HCT116 (cell line): ENCODE results near the gene MCTP2. TPM values are rescaled to one million over a fixed set of nuclear protein-coding genes. Genes with fewer than 3 reads are reported as not detected.

ENCODE experiments used
- ATAC-seq: fragments of 200-7000 bp; cut with Tn5 transposase; 2 replicates; pipeline ENCODE4 v1.9.1; 2020; ENCODE audit warnings: mild to moderate bottlenecking, moderate library complexity
- BruUV-seq: library from RNA; stranded (reverse); fragments of 400-500 nt; replicated peaks from 2 replicates; lab custom pipeline; 2021; lab: Mats Ljungman, UMichigan
- CTCF ChIA-PET: fragments of 300-600 bp; sonication (Branson Sonifier 250); formaldehyde crosslinking; loops from one replicate; lab custom pipeline; 2021; ENCODE audit warnings: antibody characterized with exemption; lab: Charles Lee
- POLR2A ChIA-PET: fragments of 300-600, 350-600 bp; sonication (Branson Sonifier 250); formaldehyde crosslinking; loops from one replicate; lab custom pipeline; 2021; ENCODE audit warnings: antibody characterized with exemption; lab: Charles Lee
- RAD21 ChIA-PET, 2 experiments: fragments of 300-600 bp; sonication (Branson Sonifier 250); formaldehyde crosslinking; loops; one replicate each; lab custom pipeline; 2023; ENCODE audit warnings: low total read pairs in 2 of 2; ENCODE audit not compliant: uncharacterized antibody in 2 of 2, unreplicated experiment in 2 of 2, low non-redundant PET in 1 of 2; lab: Charles Lee
- DNase-seq: peaks from one replicate; pipeline ENCODE4 v3.0.0-alpha.2; 2010; ENCODE audit warnings: low read depth, low spot score
- H2AFZ ChIP-seq: fragments of 200-600 bp; shearing (Covaris generic), sonication (generic); 2 replicates; pipeline ENCODE4 v1.6.1; 2017; ENCODE audit warnings: low read depth, mixed run types, mixed read lengths, antibody characterized with exemption, low read length; ENCODE audit not compliant: poor library complexity, severe bottlenecking
- H3K27ac ChIP-seq: 2 replicates; pipeline ENCODE4 v1.5.1; 2012; ENCODE audit warnings: low read depth, low read length
- H3K27me3 ChIP-seq: fragments of 200-600 bp; sonication (generic); 2 replicates; pipeline ENCODE4 v1.6.1; 2016; ENCODE audit warnings: mixed run types, low read length, mixed read lengths; ENCODE audit not compliant: insufficient read depth
- H3K36me3 ChIP-seq, 2 experiments: fragments of 200-500 bp in 1 of 2; fragments of 200-600 bp in 1 of 2; sonication (Bioruptor generic) in 1 of 2; sonication (generic) in 1 of 2; 2 replicates each; pipeline versions ENCODE4 v1.5.1 to v1.6.1; 2014 to 2016; ENCODE audit warnings: low read length in 2 of 2, inconsistent platforms in 1 of 2, mixed read lengths in 1 of 2, mixed run types in 1 of 2; ENCODE audit not compliant: insufficient read depth in 2 of 2, control insufficient read depth in 1 of 2
- H3K4me1 ChIP-seq, 2 experiments: fragments of 200-600 bp in 1 of 2; sonication (generic) in 1 of 2; 2 replicates each; pipeline versions ENCODE4 v1.5.1 to v1.6.1; 2012 to 2017; ENCODE audit warnings: low read length in 2 of 2, inconsistent platforms in 1 of 2, mild to moderate bottlenecking in 1 of 2, mixed read lengths in 1 of 2, mixed run types in 1 of 2, moderate library complexity in 1 of 2; ENCODE audit not compliant: insufficient read depth in 2 of 2, control insufficient read depth in 1 of 2
- H3K4me2 ChIP-seq: fragments of 200-600 bp; sonication (generic); 2 replicates; pipeline ENCODE4 v1.6.1; 2017; ENCODE audit warnings: mixed run types, low read length, mixed read lengths
- H3K4me3 ChIP-seq, 2 experiments: fragments of 200-600 bp in 1 of 2; sonication (generic) in 1 of 2; replicated peaks in 1 of 2; 2 replicates each; pipeline ENCODE4 v1.5.1; 2011 to 2016; ENCODE audit warnings: low read length in 2 of 2, control low read depth in 1 of 2, low read depth in 1 of 2, mild to moderate bottlenecking in 1 of 2, mixed read lengths in 1 of 2, mixed run types in 1 of 2
- H3K79me2 ChIP-seq: fragments of 200-600 bp; sonication (generic); 2 replicates; pipeline ENCODE4 v1.6.1; 2017; ENCODE audit warnings: mild to moderate bottlenecking, mixed run types, low read length, moderate library complexity, mixed read lengths; ENCODE audit not compliant: insufficient read depth
- H3K9ac ChIP-seq: fragments of 200-600 bp; sonication (generic); 2 replicates; pipeline ENCODE4 v1.6.1; 2016; ENCODE audit warnings: low read length, mixed read lengths
- H3K9me2 ChIP-seq: fragments of 200-600 bp; sonication (generic), shearing (Covaris generic); 2 replicates; pipeline ENCODE4 v1.6.1; 2017; ENCODE audit warnings: mixed run types, mild to moderate bottlenecking, moderate library complexity; ENCODE audit not compliant: insufficient read depth
- H3K9me3 ChIP-seq, 2 experiments: fragments of 200-500 bp in 1 of 2; fragments of 200-600 bp in 1 of 2; sonication (Bioruptor generic) in 1 of 2; sonication (generic) in 1 of 2; 2 replicates each; pipeline ENCODE4 v1.6.1; 2014 to 2017; ENCODE audit warnings: low read length in 2 of 2, mixed read lengths in 2 of 2, inconsistent platforms in 1 of 2, low read depth in 1 of 2, mild to moderate bottlenecking in 1 of 2, mixed run types in 1 of 2, moderate library complexity in 1 of 2; ENCODE audit not compliant: control insufficient read depth in 1 of 2, insufficient read depth in 1 of 2
- H4K20me1 ChIP-seq: fragments of 200-600 bp; sonication (generic), shearing (Covaris generic); 2 replicates; pipeline ENCODE4 v1.6.1; 2017; ENCODE audit warnings: mixed run types, mild to moderate bottlenecking, moderate library complexity; ENCODE audit not compliant: insufficient read depth
- CBX3 ChIP-seq: IDR thresholded peaks from 2 replicates; pipeline ENCODE4 v1.6.1; 2012; ENCODE audit warnings: low read depth
- CEBPB ChIP-seq: IDR thresholded peaks from 2 replicates; pipeline ENCODE4 v1.6.1; 2012; ENCODE audit warnings: low read depth
- EGR1 ChIP-seq: IDR thresholded peaks from 2 replicates; pipeline ENCODE4 v1.6.1; 2012; ENCODE audit warnings: low read depth
- EZH2phosphoT487 ChIP-seq: fragments of 200-600 bp; IDR thresholded peaks from 2 replicates; pipeline ENCODE4 v1.6.1; 2018; ENCODE audit warnings: antibody characterized with exemption, borderline replicate concordance
- JUND ChIP-seq: IDR thresholded peaks from 2 replicates; pipeline ENCODE4 v1.6.1; 2012
- POLR2A ChIP-seq: IDR thresholded peaks from 2 replicates; pipeline ENCODE4 v1.7.0; 2011; ENCODE audit warnings: borderline replicate concordance; ENCODE audit not compliant: insufficient read depth, insufficient read length; ENCODE audit errors: extremely low read depth
- SIN3A ChIP-seq: IDR thresholded peaks from 2 replicates; pipeline ENCODE4 v1.6.1; 2012; ENCODE audit warnings: low read depth
- SP1 ChIP-seq: IDR thresholded peaks from 2 replicates; pipeline ENCODE4 v1.6.1; 2012; ENCODE audit warnings: low read depth
- SRF ChIP-seq: IDR thresholded peaks from 2 replicates; pipeline ENCODE4 v1.6.1; 2012; ENCODE audit warnings: low read depth
- TCF7L2 ChIP-seq: IDR thresholded peaks from 2 replicates; pipeline ENCODE4 v1.7.0; 2011; ENCODE audit warnings: borderline replicate concordance, inconsistent platforms; ENCODE audit not compliant: insufficient read depth, insufficient read length; ENCODE audit errors: extremely low read depth
- YY1 ChIP-seq: IDR thresholded peaks from 2 replicates; pipeline ENCODE4 v1.6.1; 2011; ENCODE audit warnings: low read length, low read depth, moderate library complexity, mild to moderate bottlenecking; ENCODE audit not compliant: insufficient replicate concordance; ENCODE audit errors: extremely low read depth
- ZNF274 ChIP-seq: fragments of 200-500 bp; sonication (Bioruptor generic); IDR thresholded peaks from 2 replicates; pipeline ENCODE4 v1.6.1; 2014; ENCODE audit warnings: mild to moderate bottlenecking, low read depth, low read length, inconsistent platforms
- intact Hi-C: fragments of 100-400 bp; cut with micrococcal nuclease; formaldehyde crosslinking; loops from 2 replicates; pipeline ENCODE4 v1.10.0; 2022
- total RNA-seq: library from RNA; stranded (reverse); gene quantifications from one replicate; pipeline ENCODE4 v1.2.1, GENCODE V29; 2021; ENCODE audit not compliant: unreplicated experiment
- TF ChIP-seq, protein P1 (sequence below): IDR thresholded peaks from 2 replicates; pipeline ENCODE4 v1.6.1; 2012
- TF ChIP-seq, protein P2 (sequence below), 3 experiments: fragments of 200-600 bp in 1 of 3; sonication (generic) in 1 of 3; IDR thresholded peaks in 2 of 3; conservative IDR thresholded peaks in 1 of 3; 2 replicates each; pipeline ENCODE4 v1.5.1; 2012 to 2017; ENCODE audit warnings: low read depth in 2 of 3, low read length in 2 of 3, antibody characterized with exemption in 1 of 3, borderline replicate concordance in 1 of 3, control low read depth in 1 of 3, mild to moderate bottlenecking in 1 of 3, mixed read lengths in 1 of 3, mixed run types in 1 of 3, moderate library complexity in 1 of 3; ENCODE audit not compliant: insufficient read depth in 1 of 3
- TF ChIP-seq, protein P3 (sequence below): IDR thresholded peaks from 2 replicates; pipeline ENCODE4 v1.6.1; 2011; ENCODE audit warnings: mild to moderate bottlenecking, low read length, moderate library complexity; ENCODE audit not compliant: insufficient replicate concordance; ENCODE audit errors: extremely low read depth
- TF ChIP-seq, protein P4 (sequence below): IDR thresholded peaks from 2 replicates; pipeline ENCODE4 v1.6.1; 2012; ENCODE audit warnings: low read depth
- TF ChIP-seq, protein P5 (sequence below): IDR thresholded peaks from 2 replicates; pipeline ENCODE4 v1.6.1; 2012

Gene MCTP2
- total RNA-seq, 1 experiment from 2014 or later, result 12.9 TPM

DNA sequence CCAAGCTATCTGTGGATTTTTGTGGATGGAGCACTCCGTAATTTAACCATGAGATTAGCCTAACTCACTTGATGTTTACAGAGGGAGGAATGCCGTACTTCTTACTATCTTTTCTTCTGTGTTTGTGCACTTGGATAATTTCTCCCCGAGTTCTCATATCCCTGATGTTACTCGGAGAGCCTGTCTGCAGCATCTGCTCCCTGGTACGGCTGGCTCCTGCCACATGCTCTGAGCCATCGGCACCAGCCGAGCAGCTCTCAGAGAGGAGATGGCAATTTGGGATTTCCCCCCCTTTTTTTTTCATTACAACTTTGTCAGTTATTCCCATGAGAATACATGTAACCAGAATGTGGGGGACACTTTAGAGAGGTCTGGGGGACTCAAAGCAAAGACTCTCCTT, 155.0 kb downstream of the MCTP2 start:
- no peak overlapping the region for H3K27ac ChIP-seq
- no peaks in the 10 kb centered on the region for H3K9me3 ChIP-seq
- H3K9ac ChIP-seq, result no peak overlapping the region
- DNase-seq (no peak), ATAC-seq (no peak)
- no peaks in the 10 kb centered on the region for H3K4me1 ChIP-seq
- no peaks in the 10 kb centered on the region for H3K27me3 ChIP-seq
- no peak overlapping the region for H3K4me3 ChIP-seq
- H3K79me2 ChIP-seq, result no peaks in the 10 kb centered on the region
- POLR2A ChIA-PET, result no interaction called here
- TF ChIP-seq CBX3, result no peak
- no peak for TF ChIP-seq SP1
- TF ChIP-seq SIN3A, result no peak
- no peak for TF ChIP-seq ZNF274
- no peak for TF ChIP-seq TCF7L2
- no peak for TF ChIP-seq POLR2A
- no peak for TF ChIP-seq EGR1
- TF ChIP-seq, protein P1, sequence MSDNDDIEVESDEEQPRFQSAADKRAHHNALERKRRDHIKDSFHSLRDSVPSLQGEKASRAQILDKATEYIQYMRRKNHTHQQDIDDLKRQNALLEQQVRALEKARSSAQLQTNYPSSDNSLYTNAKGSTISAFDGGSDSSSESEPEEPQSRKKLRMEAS, result no peak
- TF ChIP-seq SRF, result no peak
- TF ChIP-seq, protein P2, sequence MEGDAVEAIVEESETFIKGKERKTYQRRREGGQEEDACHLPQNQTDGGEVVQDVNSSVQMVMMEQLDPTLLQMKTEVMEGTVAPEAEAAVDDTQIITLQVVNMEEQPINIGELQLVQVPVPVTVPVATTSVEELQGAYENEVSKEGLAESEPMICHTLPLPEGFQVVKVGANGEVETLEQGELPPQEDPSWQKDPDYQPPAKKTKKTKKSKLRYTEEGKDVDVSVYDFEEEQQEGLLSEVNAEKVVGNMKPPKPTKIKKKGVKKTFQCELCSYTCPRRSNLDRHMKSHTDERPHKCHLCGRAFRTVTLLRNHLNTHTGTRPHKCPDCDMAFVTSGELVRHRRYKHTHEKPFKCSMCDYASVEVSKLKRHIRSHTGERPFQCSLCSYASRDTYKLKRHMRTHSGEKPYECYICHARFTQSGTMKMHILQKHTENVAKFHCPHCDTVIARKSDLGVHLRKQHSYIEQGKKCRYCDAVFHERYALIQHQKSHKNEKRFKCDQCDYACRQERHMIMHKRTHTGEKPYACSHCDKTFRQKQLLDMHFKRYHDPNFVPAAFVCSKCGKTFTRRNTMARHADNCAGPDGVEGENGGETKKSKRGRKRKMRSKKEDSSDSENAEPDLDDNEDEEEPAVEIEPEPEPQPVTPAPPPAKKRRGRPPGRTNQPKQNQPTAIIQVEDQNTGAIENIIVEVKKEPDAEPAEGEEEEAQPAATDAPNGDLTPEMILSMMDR (IDR thresholded peaks at IDR 0.05 in 2 of 3, conservative IDR thresholded peaks at IDR 0.05 in 1 of 3; ENCODE audit: borderline replicate concordance in 1 of 3, insufficient read depth in 1 of 3, low read depth in 2 of 3, low read length in 2 of 3), result no peak
- no peak for TF ChIP-seq YY1
- TF ChIP-seq, protein P3, sequence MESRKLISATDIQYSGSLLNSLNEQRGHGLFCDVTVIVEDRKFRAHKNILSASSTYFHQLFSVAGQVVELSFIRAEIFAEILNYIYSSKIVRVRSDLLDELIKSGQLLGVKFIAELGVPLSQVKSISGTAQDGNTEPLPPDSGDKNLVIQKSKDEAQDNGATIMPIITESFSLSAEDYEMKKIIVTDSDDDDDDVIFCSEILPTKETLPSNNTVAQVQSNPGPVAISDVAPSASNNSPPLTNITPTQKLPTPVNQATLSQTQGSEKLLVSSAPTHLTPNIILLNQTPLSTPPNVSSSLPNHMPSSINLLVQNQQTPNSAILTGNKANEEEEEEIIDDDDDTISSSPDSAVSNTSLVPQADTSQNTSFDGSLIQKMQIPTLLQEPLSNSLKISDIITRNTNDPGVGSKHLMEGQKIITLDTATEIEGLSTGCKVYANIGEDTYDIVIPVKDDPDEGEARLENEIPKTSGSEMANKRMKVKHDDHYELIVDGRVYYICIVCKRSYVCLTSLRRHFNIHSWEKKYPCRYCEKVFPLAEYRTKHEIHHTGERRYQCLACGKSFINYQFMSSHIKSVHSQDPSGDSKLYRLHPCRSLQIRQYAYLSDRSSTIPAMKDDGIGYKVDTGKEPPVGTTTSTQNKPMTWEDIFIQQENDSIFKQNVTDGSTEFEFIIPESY, result no peak
- no peak for TF ChIP-seq CEBPB
- TF ChIP-seq JUND, result no peak
- TF ChIP-seq, protein P4, sequence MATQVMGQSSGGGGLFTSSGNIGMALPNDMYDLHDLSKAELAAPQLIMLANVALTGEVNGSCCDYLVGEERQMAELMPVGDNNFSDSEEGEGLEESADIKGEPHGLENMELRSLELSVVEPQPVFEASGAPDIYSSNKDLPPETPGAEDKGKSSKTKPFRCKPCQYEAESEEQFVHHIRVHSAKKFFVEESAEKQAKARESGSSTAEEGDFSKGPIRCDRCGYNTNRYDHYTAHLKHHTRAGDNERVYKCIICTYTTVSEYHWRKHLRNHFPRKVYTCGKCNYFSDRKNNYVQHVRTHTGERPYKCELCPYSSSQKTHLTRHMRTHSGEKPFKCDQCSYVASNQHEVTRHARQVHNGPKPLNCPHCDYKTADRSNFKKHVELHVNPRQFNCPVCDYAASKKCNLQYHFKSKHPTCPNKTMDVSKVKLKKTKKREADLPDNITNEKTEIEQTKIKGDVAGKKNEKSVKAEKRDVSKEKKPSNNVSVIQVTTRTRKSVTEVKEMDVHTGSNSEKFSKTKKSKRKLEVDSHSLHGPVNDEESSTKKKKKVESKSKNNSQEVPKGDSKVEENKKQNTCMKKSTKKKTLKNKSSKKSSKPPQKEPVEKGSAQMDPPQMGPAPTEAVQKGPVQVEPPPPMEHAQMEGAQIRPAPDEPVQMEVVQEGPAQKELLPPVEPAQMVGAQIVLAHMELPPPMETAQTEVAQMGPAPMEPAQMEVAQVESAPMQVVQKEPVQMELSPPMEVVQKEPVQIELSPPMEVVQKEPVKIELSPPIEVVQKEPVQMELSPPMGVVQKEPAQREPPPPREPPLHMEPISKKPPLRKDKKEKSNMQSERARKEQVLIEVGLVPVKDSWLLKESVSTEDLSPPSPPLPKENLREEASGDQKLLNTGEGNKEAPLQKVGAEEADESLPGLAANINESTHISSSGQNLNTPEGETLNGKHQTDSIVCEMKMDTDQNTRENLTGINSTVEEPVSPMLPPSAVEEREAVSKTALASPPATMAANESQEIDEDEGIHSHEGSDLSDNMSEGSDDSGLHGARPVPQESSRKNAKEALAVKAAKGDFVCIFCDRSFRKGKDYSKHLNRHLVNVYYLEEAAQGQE, result no peak
- TF ChIP-seq, protein P5, sequence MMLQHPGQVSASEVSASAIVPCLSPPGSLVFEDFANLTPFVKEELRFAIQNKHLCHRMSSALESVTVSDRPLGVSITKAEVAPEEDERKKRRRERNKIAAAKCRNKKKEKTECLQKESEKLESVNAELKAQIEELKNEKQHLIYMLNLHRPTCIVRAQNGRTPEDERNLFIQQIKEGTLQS, result no peak
- no peak for TF ChIP-seq EZH2phosphoT487
- TF ChIP-seq, all 23 proteins: peak for 0
- no peaks in the 10 kb centered on the region for H4K20me1 ChIP-seq
- ChIA-PET RAD21 (no interaction called here), CTCF (no interaction called here)
- BruUV-seq, result no TSS peak
- H2AFZ ChIP-seq, result no peak overlapping the region
- H3K9me2 ChIP-seq, result 0 out of 2 replicates have a peak, but pooled peaks cover 3% of the 10 kb centered on the region
- no peaks in the 10 kb centered on the region for H3K36me3 ChIP-seq
- H3K4me2 ChIP-seq, result no peak overlapping the region
- intact Hi-C loops, result no loop called here
